Ishikawa (cell line): ENCODE results near the gene DNAJB11.
A peak's percentile ranks its signal among the peaks of the same experiment; 100 is the strongest.

Experiments
- CEBPB ChIP-seq: IDR thresholded peaks from 2 replicates; pipeline ENCODE4 v1.6.1; 2012
- CREB1 ChIP-seq: IDR thresholded peaks from 2 replicates; pipeline ENCODE4 v1.6.1; 2012; ENCODE audit warnings: low read depth
- EGR1 ChIP-seq: IDR thresholded peaks from 2 replicates; pipeline ENCODE4 v1.6.1; 2012
- EP300 ChIP-seq: IDR thresholded peaks from 2 replicates; pipeline ENCODE4 v1.6.1; 2012; ENCODE audit warnings: borderline replicate concordance
- FOXM1 ChIP-seq: IDR thresholded peaks from 2 replicates; pipeline ENCODE4 v1.6.1; 2012; ENCODE audit warnings: low read depth, borderline replicate concordance
- MAX ChIP-seq: IDR thresholded peaks from 2 replicates; pipeline ENCODE4 v1.6.1; 2012
- NFIC ChIP-seq: IDR thresholded peaks from 2 replicates; pipeline ENCODE4 v1.6.1; 2012
- RAD21 ChIP-seq: IDR thresholded peaks from 2 replicates; pipeline ENCODE4 v1.6.1; 2012; ENCODE audit warnings: low read depth
- REST ChIP-seq: IDR thresholded peaks from 2 replicates; pipeline ENCODE4 v1.6.1; 2012; ENCODE audit warnings: low read depth, mild to moderate bottlenecking
- TAF1 ChIP-seq: IDR thresholded peaks from 2 replicates; pipeline ENCODE4 v1.6.1; 2012; ENCODE audit warnings: low read depth, mild to moderate bottlenecking
- TCF12 ChIP-seq: IDR thresholded peaks from 2 replicates; pipeline ENCODE4 v1.6.1; 2012; ENCODE audit warnings: low read depth
- TEAD4 ChIP-seq: IDR thresholded peaks from 2 replicates; pipeline ENCODE4 v1.6.1; 2012
- USF1 ChIP-seq: IDR thresholded peaks from 2 replicates; pipeline ENCODE4 v1.6.1; 2012
- ZBTB7A ChIP-seq: IDR thresholded peaks from 2 replicates; pipeline ENCODE4 v1.6.1; 2012; ENCODE audit warnings: low read depth

GRCh38 chr3:186569779-186570095 lies 783 bp upstream of the DNAJB11 start:
- TF ChIP-seq TAF1 (no peak), MAX (no peak), RAD21 (no peak), TCF12 (no peak), USF1 (no peak), CEBPB (no peak), REST (no peak), CREB1 (no peak), EP300 (no peak), FOXM1 (no peak), ZBTB7A (0 out of 2 replicates have a peak, but pooled peaks have one; percentile 49), NFIC (no peak), TEAD4 (no peak), EGR1 (no peak)
